Stimulated activated memory B cell treated with anti-CD40 and anti-IgM and Interleukin-4, amounts not matched to agents 10 μg/mL and 1 μg/mL and 100 μg/mL, for 72 hours (primary cell): Measurements from ENCODE around the gene PDE5A.

Experiments
- ATAC-seq: fragments of 150-1000 bp; cut with Tn5 transposase; 2 replicates; pipeline ENCODE4 v1.10.0; 2021
- H3K27ac Mint-ChIP-seq: one replicate; pipeline ENCODE4 v1.8.0; 2022; ENCODE audit warnings: mild to moderate bottlenecking, mixed read lengths
- H3K27me3 Mint-ChIP-seq: one replicate; pipeline ENCODE4 v1.8.0; 2022; ENCODE audit warnings: mixed read lengths
- H3K36me3 Mint-ChIP-seq: one replicate; pipeline ENCODE4 v1.8.0; 2022; ENCODE audit warnings: mixed read lengths
- H3K4me1 Mint-ChIP-seq: one replicate; pipeline ENCODE4 v1.8.0; 2022; ENCODE audit warnings: mixed read lengths
- H3K4me3 Mint-ChIP-seq: one replicate; pipeline ENCODE4 v1.8.0; 2022; ENCODE audit warnings: mild to moderate bottlenecking, moderate library complexity, mixed read lengths
- H3K9me3 Mint-ChIP-seq: one replicate; pipeline ENCODE4 v1.8.0; 2022; ENCODE audit warnings: mixed read lengths

The PDE5A gene

DNA sequence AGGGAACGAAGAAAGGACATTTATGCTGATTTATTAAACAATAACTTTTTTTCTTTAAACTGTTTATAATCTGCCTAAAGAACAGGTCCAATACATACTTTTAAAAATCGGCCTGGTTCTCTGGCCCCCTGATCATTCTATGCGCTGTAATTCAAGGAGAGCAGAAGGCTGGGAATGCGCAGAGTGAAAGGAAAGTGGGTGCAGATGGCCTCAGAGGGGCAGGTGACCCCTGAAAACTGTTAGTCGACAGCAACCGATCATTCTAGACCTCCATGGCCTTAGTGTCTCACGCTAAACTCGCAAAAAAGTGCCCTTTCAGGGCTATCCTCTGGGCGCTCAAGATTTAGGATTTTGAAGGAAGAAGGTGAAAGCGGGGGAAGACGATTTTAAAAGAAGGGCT lies 2.2 kb downstream of the PDE5A start:
- peaks cover 29% of the 10 kb centered on the region for H3K4me1 Mint-ChIP-seq

DNA sequence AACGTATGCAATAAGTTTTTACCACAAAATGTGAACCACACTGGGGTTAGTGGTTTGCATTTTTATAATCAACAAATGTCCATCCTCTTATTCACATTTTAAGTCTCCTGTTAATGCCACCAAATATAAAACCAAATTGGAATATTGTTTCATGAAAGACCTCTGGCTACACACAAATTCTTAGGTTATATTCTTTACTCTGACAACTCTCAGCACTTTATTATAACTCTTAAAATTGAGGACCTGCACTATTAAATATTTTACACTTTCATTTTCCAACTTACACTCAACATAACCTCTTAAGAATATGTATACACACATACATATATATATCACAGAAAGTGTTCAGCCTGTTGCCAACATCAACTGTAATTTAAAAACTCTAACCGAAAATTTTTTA lies 2.8 kb downstream of the PDE5A start:
- no peak overlapping the region for H3K27ac Mint-ChIP-seq
- peaks cover 20% of the 10 kb centered on the region for H3K27me3 Mint-ChIP-seq
- H3K4me3 Mint-ChIP-seq: no peak overlapping the region
- no peak for ATAC-seq
- no peaks in the 10 kb centered on the region for H3K9me3 Mint-ChIP-seq
- H3K36me3 Mint-ChIP-seq: no peaks in the 10 kb centered on the region
- H3K4me1 Mint-ChIP-seq: peaks cover 29% of the 10 kb centered on the region

More for the DNA sequence above, 2.2 kb downstream of the PDE5A start:
- no peak for ATAC-seq
- H3K4me3 Mint-ChIP-seq: peak overlapping the region; percentile 77
- no peaks in the 10 kb centered on the region for H3K36me3 Mint-ChIP-seq
- peak overlapping the region; percentile 24 for H3K27ac Mint-ChIP-seq
- H3K9me3 Mint-ChIP-seq: no peaks in the 10 kb centered on the region
- H3K27me3 Mint-ChIP-seq: peaks cover 15% of the 10 kb centered on the region

DNA sequence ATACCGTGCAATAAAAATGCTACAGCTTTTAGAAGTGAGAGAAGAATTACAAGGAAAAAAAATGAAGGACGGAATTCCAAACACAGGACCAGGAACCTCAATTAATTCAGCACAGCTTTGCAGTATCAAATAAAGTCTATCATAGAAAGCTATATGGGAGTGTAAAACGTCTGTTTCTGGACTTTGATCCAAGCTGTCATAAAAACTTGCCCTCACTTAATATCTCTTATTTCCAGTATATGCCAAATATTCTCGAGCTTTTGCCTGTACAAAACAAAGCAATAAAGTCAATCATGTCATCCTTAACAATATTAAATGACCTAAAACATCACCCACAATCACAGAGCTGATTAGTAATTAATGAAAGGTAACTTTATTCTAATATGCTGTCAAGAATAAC lies 4.2 kb downstream of the PDE5A start:
- Mint-ChIP-seq H3K4me3 (no peak overlapping the region), H3K4me1 (peaks cover 29% of the 10 kb centered on the region), H3K27ac (no peak overlapping the region), H3K9me3 (no peaks in the 10 kb centered on the region), H3K27me3 (peaks cover 20% of the 10 kb centered on the region), H3K36me3 (no peaks in the 10 kb centered on the region)
- ATAC-seq: no peak

DNA sequence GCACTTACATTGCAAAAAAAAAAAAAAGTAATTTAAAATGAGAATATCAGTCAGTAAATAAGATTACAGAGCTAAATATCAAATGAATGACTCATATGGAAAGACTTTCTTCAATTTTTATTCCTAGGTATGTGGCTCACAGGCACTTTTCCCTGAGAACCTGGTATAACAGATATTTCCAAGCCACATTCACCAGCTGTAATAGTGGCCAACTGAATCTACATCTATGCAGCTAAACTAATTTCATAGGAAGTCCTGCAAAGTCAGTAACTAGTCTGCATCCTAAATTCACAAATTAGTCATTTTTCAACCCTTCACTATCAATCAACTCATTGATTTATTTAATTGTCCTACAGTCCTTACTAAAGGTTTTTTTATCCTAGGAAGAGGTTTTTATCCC lies 5.6 kb downstream of the PDE5A start:
- H3K4me3 Mint-ChIP-seq: no peak overlapping the region
- no peak for ATAC-seq
- H3K4me1 Mint-ChIP-seq: peaks cover 16% of the 10 kb centered on the region
- H3K27me3 Mint-ChIP-seq: peaks cover 19% of the 10 kb centered on the region
- H3K9me3 Mint-ChIP-seq: no peaks in the 10 kb centered on the region
- H3K27ac Mint-ChIP-seq: no peak overlapping the region
- H3K36me3 Mint-ChIP-seq: no peaks in the 10 kb centered on the region

DNA sequence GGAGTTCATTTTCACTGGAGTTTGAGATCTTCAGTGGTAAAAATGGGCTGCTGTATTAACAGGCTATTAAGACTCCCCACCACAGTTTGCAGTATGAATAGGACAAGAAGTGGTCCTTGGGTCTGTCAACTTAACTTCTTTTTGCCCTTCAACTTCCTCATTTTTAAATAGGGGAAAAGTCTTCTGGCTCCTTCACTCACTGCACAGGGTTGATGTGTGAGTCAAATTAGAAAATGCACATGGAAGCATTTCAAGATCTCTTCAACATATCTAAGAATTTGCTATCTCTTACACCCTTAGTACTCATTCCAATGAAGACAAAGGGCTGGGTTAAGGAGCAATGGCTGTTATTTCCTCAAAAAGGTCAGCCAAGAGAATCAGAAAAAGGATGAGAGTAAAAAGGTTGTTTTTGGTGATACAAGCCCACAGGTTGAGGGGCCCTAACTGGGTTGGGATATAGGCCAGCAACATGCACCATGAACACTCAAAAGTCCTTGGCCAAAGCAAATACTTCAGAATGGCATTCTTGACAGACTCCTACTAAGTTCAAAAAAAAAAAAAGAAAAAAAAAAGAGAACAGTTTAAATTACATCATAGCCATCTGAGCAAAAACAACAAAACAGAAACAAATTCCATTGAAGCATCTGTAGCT lies 13.4 kb downstream of the PDE5A start:
- Mint-ChIP-seq H3K27ac (no peak overlapping the region), H3K4me3 (no peak overlapping the region), H3K4me1 (no peaks in the 10 kb centered on the region), H3K36me3 (no peaks in the 10 kb centered on the region), H3K27me3 (no peaks in the 10 kb centered on the region), H3K9me3 (peaks cover 3% of the 10 kb centered on the region)
- ATAC-seq: no peak

DNA sequence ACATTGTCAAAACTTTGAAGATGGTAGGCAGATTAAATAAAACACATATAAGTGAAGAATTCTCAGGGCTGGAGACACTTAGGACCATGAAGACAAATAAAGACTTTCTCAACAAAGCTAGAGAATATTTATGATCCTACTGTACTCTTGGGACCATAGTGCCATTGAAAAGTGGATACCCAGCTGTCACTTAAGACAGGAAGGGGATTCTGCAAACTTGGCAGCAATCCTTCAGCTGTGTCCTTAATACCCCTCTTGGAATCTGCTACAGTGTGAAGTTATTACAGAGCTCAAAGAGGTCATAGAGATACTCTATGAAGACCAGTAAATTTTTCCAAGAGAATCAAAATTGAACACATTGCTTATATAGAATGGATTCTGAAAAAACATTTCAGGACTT lies 24.3 kb downstream of the PDE5A start:
- Mint-ChIP-seq H3K27me3 (peaks cover 13% of the 10 kb centered on the region), H3K4me3 (no peak overlapping the region), H3K27ac (no peak overlapping the region), H3K9me3 (peaks cover 3% of the 10 kb centered on the region), H3K4me1 (no peaks in the 10 kb centered on the region), H3K36me3 (peaks cover under 1% of the 10 kb centered on the region)
- no peak for ATAC-seq

DNA sequence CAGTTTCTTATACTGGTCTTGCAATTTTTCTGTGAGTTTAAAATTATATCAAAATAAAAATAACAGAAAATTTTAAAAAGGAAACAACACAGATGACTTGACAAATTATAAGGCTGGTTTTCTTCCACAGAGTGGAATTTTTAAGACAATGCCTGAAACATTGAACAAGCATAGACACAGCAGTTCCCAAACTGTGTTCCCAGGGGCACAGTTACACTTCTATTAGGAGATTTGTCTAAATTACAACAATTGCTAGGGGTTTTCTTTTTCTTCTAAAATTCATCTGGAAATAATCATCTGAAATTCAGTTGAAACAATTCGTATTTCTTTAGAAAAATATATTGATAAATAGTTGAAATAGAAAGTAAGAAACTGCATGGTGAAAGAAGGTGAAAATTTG lies 26.2 kb downstream of the PDE5A start:
- H3K27me3 Mint-ChIP-seq: peaks cover 13% of the 10 kb centered on the region
- H3K27ac Mint-ChIP-seq: no peak overlapping the region
- H3K9me3 Mint-ChIP-seq: peaks cover 12% of the 10 kb centered on the region
- no peaks in the 10 kb centered on the region for H3K4me1 Mint-ChIP-seq
- no peak overlapping the region for H3K4me3 Mint-ChIP-seq
- peaks cover 11% of the 10 kb centered on the region for H3K36me3 Mint-ChIP-seq
- ATAC-seq: no peak

DNA sequence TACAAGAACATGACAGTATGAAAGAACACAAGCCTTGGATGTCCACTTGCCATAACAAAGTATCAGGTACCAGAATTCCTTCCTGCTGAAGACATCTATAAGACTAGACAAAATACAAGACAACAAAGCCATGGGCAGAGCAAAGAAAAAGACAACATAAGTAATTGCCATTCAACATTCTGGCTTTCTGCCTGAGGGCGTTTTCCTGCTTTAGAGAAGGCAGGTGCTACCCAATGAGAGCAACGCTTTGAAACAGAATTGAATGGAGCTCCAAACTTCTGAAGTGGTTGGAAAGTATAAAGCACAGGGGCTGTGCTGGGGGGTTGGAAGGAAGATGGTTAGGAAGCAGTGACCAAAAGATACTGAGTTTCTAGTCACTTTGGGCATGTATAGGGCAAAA lies 30.1 kb downstream of the PDE5A start:
- peaks cover 11% of the 10 kb centered on the region for H3K36me3 Mint-ChIP-seq
- no peak overlapping the region for H3K4me3 Mint-ChIP-seq
- no peak overlapping the region for H3K27ac Mint-ChIP-seq
- H3K27me3 Mint-ChIP-seq: no peaks in the 10 kb centered on the region
- H3K9me3 Mint-ChIP-seq: peaks cover 12% of the 10 kb centered on the region
- no peaks in the 10 kb centered on the region for H3K4me1 Mint-ChIP-seq
- ATAC-seq: no peak

DNA sequence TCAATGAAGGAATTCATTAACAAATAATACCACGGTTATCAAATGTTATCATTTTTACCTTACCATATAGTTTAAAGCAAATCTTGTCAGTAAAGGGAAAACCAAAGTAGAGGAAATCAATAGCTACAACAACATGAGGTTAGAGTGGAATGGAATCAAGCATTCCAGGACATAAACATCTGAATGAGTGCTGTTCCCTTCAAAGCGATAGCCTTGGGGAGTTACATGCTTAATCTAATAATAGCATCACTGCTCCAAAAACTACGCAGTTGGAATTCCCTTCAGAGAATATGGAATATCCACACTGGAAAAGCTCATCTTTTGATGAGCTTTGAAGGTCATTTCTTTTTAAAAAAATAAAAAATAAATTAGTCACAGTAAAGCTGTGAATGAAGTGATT lies 31.2 kb downstream of the PDE5A start:
- no peaks in the 10 kb centered on the region for H3K4me1 Mint-ChIP-seq
- H3K9me3 Mint-ChIP-seq: peaks cover 12% of the 10 kb centered on the region
- H3K27me3 Mint-ChIP-seq: no peaks in the 10 kb centered on the region
- H3K36me3 Mint-ChIP-seq: peaks cover 11% of the 10 kb centered on the region
- no peak overlapping the region for H3K4me3 Mint-ChIP-seq
- H3K27ac Mint-ChIP-seq: no peak overlapping the region
- ATAC-seq: no peak

DNA sequence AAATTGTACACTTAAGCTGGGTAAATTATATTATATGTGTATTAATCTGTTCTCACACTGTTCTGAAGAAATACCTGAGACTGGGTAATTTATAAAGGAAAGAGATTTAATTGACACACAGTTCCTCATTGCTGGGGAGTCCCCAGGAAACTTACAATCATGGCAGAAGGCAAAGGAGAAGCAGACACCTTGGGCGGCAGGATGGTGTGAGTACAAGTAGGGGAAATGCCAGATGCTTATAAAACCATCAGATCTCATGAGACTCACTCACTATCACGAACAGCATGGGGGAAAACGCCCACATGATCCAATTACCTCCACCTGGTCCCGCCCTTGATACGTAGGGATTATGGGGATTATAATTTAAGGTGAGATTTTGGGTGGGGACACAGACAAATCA lies 34.9 kb downstream of the PDE5A start:
- no peaks in the 10 kb centered on the region for H3K4me1 Mint-ChIP-seq

DNA sequence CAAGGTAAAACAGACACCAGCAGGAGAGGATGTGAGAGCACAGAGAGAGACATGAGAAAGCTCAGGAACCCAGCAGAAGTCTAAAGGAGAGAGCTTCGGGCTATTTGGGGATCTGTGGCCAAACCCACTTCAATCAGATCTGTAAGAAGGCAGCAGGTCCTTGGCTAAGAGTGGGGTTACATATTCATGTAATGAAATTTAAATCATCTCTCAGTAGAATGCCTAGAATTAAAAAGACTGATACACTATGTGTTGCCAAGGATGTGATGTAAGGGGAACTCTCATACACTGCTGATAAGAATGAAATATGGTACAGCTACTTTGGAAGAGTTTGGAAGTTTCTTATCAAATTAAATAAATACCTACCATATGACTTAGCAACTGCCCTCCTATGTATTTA lies 35.8 kb downstream of the PDE5A start:
- H3K9me3 Mint-ChIP-seq: no peaks in the 10 kb centered on the region
- no peaks in the 10 kb centered on the region for H3K36me3 Mint-ChIP-seq
- no peak for ATAC-seq
- H3K27me3 Mint-ChIP-seq: no peaks in the 10 kb centered on the region
- no peak overlapping the region for H3K4me3 Mint-ChIP-seq
- no peak overlapping the region for H3K27ac Mint-ChIP-seq
- H3K4me1 Mint-ChIP-seq: no peaks in the 10 kb centered on the region

More for the DNA sequence above, 34.9 kb downstream of the PDE5A start:
- H3K27me3 Mint-ChIP-seq: no peaks in the 10 kb centered on the region
- no peak for ATAC-seq
- H3K36me3 Mint-ChIP-seq: peaks cover 6% of the 10 kb centered on the region
- no peak overlapping the region for H3K27ac Mint-ChIP-seq
- H3K4me3 Mint-ChIP-seq: no peak overlapping the region
- H3K9me3 Mint-ChIP-seq: peaks cover 4% of the 10 kb centered on the region

DNA sequence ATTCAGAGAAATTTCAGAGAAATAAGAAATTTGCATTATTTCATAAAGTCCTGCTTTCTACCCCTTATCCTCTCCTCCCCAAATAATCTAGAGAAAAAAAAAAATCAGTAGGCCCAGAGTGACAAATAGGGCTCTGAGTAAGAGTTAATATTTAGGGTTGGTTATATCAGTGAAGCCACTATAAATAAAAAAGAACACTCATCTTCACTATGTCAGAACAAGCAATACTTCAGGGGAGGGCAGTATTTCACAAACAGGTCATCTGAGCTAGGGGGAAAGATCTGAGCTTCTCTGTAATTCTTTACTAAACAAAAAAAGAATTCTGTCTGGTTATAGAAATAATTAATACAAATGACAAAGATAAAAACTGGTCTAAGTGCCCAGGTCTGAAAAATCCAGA lies 39.4 kb downstream of the PDE5A start:
- no peaks in the 10 kb centered on the region for H3K27me3 Mint-ChIP-seq
- no peaks in the 10 kb centered on the region for H3K36me3 Mint-ChIP-seq

DNA sequence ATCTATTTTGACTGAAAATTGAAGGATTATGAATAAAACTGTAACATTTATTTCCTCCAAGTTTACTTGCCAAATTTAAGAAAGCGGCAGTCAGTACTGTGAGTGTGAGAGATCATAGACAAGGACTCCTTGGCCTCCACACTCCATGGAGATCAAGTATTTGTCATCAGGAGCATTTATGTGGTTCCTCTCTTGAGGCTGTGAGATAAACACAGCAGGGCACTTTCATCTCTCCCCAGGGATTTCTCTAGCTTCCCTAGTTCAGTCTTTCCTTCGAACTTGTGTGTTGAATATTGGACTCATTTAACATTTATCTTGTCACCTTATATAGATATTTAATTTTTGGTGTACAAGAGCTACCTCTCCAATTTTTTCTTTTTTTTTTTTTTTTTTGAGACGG lies 40.8 kb downstream of the PDE5A start:
- H3K4me3 Mint-ChIP-seq: no peak overlapping the region
- no peaks in the 10 kb centered on the region for H3K9me3 Mint-ChIP-seq
- ATAC-seq: no peak
- no peak overlapping the region for H3K27ac Mint-ChIP-seq
- no peaks in the 10 kb centered on the region for H3K36me3 Mint-ChIP-seq
- H3K4me1 Mint-ChIP-seq: peaks cover 6% of the 10 kb centered on the region
- H3K27me3 Mint-ChIP-seq: no peaks in the 10 kb centered on the region

More for the DNA sequence above, 39.4 kb downstream of the PDE5A start:
- Mint-ChIP-seq H3K27ac (no peak overlapping the region), H3K4me1 (peaks cover 6% of the 10 kb centered on the region), H3K4me3 (no peak overlapping the region), H3K9me3 (no peaks in the 10 kb centered on the region)
- ATAC-seq: no peak

DNA sequence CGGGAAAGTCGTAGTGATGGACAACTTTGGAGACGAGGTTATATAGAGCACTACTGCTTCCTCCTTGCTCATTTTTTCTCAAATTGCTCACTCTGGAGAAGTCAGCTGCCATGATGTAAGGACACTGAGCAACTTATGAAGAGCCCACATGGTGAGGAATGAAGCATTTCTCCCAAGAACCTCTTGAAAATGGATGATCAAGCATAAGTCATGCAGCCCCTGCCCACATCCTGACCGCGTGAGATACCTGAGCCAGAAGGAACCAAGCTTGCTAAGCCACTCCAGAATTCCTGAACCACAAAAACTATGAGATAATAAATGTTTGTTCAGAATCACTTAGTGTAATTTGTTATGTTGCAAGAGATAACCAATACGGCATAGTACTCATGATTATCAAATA lies 42.8 kb downstream of the PDE5A start:
- H3K9me3 Mint-ChIP-seq: no peaks in the 10 kb centered on the region
- ATAC-seq: no peak
- no peaks in the 10 kb centered on the region for H3K27me3 Mint-ChIP-seq
- H3K4me1 Mint-ChIP-seq: peaks cover 6% of the 10 kb centered on the region
- no peak overlapping the region for H3K4me3 Mint-ChIP-seq
- no peaks in the 10 kb centered on the region for H3K36me3 Mint-ChIP-seq
- H3K27ac Mint-ChIP-seq: no peak overlapping the region

DNA sequence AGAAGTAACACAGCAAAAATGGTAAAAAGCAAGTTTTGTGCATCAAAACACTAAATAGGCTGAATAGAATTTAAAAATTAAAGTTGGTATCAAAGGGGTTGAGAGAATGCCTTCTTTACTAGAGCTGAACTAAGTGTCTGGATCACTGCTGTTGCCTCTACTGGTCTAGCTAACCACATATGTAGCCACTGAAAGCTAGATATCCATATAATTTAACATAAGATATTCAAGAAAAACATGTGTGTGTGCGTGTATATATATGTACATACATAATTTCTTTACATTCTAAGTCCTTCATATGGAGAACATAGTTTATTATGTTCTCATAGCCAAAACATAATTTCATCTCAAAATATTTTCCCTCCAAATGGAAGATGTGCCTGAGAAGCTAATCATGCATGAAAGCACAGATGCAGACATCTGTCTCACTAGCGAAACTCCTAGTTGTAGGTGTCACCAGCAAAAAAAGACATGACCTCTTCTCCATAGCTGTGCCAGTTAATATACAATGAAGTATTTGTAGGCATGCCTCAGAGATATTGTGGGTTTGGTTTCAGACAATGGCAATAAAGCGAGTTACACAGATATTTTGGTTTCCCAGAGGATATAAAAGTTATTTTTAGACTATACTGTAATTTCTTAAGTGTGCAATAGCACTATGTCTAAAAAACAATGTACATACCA lies 47.3 kb downstream of the PDE5A start:
- Mint-ChIP-seq H3K27ac (no peak overlapping the region), H3K27me3 (peaks cover 7% of the 10 kb centered on the region), H3K36me3 (peaks cover 6% of the 10 kb centered on the region), H3K4me3 (no peak overlapping the region), H3K4me1 (peaks cover 6% of the 10 kb centered on the region), H3K9me3 (peaks cover 2% of the 10 kb centered on the region)
- ATAC-seq: no peak

DNA sequence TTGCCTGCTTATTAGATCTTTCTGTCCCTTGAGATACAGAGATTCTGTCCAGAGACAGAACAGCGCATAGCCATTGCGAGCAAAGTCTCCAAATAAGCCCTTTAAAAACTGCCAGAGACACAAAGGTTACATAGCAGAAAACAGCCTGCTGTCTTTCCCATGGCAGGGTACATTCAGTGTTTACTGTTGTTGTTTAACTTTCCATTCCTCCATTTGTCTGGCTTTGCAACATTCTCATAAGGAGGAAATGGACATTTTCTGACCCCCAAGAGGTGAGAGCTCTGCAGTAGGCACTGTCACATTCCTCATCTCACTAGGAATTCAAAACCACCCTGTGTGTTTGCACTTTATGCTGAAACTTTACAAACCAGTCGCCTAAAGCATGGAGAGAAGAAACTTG lies 48.3 kb downstream of the PDE5A start:
- Mint-ChIP-seq H3K4me1 (peaks cover 3% of the 10 kb centered on the region), H3K9me3 (peaks cover 2% of the 10 kb centered on the region), H3K27me3 (peaks cover 9% of the 10 kb centered on the region), H3K36me3 (peaks cover 6% of the 10 kb centered on the region), H3K27ac (no peak overlapping the region), H3K4me3 (no peak overlapping the region)
- no peak for ATAC-seq
